Stomach (tissue), 9 donors: ENCODE data around the gene CEACAM5. TPM values are rescaled to one million over a fixed set of nuclear protein-coding genes. Genes with fewer than 3 reads are reported as not detected.
A peak's percentile ranks its signal among the peaks of the same experiment; 100 is the strongest.

Experiments
- DNase-seq, 2 donors: peaks; one replicate each; pipeline versions ENCODE4 v3.0.0 to v3.0.0-alpha.2; 2013 to 2019
- H3K27ac ChIP-seq, 5 donors: fragments of 200-600 bp in 4 of 5; sonication (generic) in 4 of 5; one replicate each; pipeline ENCODE4 v1.5.1; 2013 to 2019; ENCODE audit warnings: mild to moderate bottlenecking in 1 of 5, moderate library complexity in 1 of 5
- H3K27me3 ChIP-seq, 3 donors: fragments of 200-600 bp; sonication (generic); one replicate each; pipeline ENCODE4 v1.5.1; 2017 to 2019; ENCODE audit warnings: mixed run types in 1 of 3
- H3K36me3 ChIP-seq, 4 donors: fragments of 200-600 bp; sonication (generic); 1 replicate in 3 of 4; 2 replicates in 1 of 4; pipeline ENCODE4 v1.5.1; 2016 to 2019
- H3K4me1 ChIP-seq, 4 donors: fragments of 200-600 bp; sonication (generic); one replicate each; pipeline ENCODE4 v1.5.1; 2016 to 2019
- H3K4me3 ChIP-seq, 4 donors: fragments of 200-600 bp; sonication (generic) in 3 of 4; one replicate each; pipeline ENCODE4 v1.5.1; 2016 to 2019; ENCODE audit warnings: mild to moderate bottlenecking in 1 of 4
- H3K9me3 ChIP-seq, 4 donors: fragments of 200-600 bp; sonication (generic); one replicate each; pipeline ENCODE4 v1.5.1; 2016 to 2019
- EP300 ChIP-seq: sonication (generic); formaldehyde crosslinking; IDR thresholded peaks from one replicate; pipeline ENCODE4 v1.6.1; 2017; ENCODE audit warnings: antibody characterized with exemption
- POLR2A ChIP-seq, 4 donors: fragments of 450-650 bp; IDR thresholded peaks; one replicate each; pipeline ENCODE4 v1.6.1; 2016; ENCODE audit warnings: antibody characterized with exemption in 4 of 4, control low read depth in 2 of 4, mild to moderate bottlenecking in 1 of 4, moderate library complexity in 1 of 4
- POLR2AphosphoS5 ChIP-seq, 3 donors: sonication (generic); formaldehyde crosslinking; IDR thresholded peaks; one replicate each; pipeline ENCODE4 v1.6.1; 2016; ENCODE audit warnings: antibody characterized with exemption in 3 of 3
- WGBS, 5 donors: extraction: QIAGEN DNeasy Blood & Tissue Kit in 3 of 5; methylation state at CpG; one replicate each; pipeline versions ENCODE4 v1.1.5 to v1.1.7; 2013 to 2018; 5-methylcytosine and 5-hydroxymethylcytosine counted together
- intact Hi-C: fragments of 100-400 bp; cut with DNase I; formaldehyde crosslinking; loops from one replicate; pipeline ENCODE4 v1.15.1; 2023; ENCODE audit warnings: low total_unique reads
- polyA plus RNA-seq, 3 donors: library from polyadenylated mRNA; stranded (reverse); fragments of 200-250 nt; gene quantifications; one replicate each; pipeline ENCODE4 v1.2.3, GENCODE V29; 2013
- total RNA-seq, 5 donors: library from RNA; depleted of rRNA; stranded (reverse); fragments of >200 nt; gene quantifications; one replicate each; pipeline versions ENCODE4 v1.1.0 to v1.2.3, GENCODE V29; 2014 to 2016
- TF ChIP-seq, protein P1 (sequence below), 7 experiments: fragments of 450-650 bp in 4 of 7; fragments of 200-600 bp in 3 of 7; sonication (generic) in 3 of 7; IDR thresholded peaks; one replicate each; pipeline ENCODE4 v1.5.1; 2016 to 2019; ENCODE audit warnings: antibody characterized with exemption in 7 of 7, control low read depth in 2 of 7, mild to moderate bottlenecking in 1 of 7
- donor health status: healthy with polysubstance abuse.
- donor health status: Bipolar disorder and iron deficiency.
- donor health status: healthy.

The CEACAM5 gene
- total and polyA plus RNA-seq, 8 donors = 0.72 to 118 (median 20.6) TPM

DNA sequence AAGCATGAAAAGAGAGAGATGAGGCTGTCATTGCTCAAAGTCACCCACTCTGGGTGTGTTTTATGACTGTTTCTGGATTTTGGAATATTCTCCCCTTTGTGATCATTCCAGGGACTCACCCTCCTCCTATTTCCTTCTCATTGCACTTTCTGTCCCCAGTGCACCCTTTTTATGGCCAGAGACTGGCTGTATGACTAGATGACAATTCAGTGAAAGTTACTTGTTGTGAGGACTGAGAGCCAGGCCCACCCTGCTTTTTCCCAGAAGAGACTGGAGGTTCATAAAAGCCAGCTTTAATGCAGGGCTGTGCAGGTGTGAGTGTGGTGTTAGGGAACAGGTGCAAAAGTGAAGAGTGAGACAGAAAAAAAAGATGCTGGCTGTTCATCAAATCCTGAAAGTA lies 37.7 kb upstream of the CEACAM5 start:
- Histone ChIP-seq H3K4me1 (no peaks in the 10 kb centered on the region), H3K27me3 (peaks cover 0 to 55% (median 10%) of the 10 kb centered on the region in 3 donors)
- TF ChIP-seq POLR2AphosphoS5 (IDR thresholded peaks at IDR 0.05) (no peak), EP300 (no peak)

DNA sequence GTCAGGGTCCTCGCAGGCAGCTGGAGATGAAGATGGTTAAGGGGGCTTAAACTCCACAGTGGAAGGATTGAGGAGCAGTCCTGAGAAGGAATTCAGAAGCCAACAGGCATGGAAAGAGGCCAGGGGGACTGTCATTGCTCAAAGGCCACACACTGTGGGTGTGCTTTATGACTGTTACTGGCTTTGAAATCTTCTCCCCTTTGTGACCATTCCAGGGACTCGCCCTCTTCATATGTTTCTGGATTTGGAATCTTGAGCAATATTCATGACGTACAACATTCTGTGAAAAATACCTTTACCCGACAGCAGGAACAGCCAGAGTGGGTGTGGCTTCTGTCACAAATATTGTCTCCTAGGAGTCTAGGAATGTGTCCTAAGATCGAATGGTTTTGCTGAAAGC lies 36.9 kb upstream of the CEACAM5 start:
- H3K27me3 ChIP-seq = peaks cover 0 to 62% (median 10%) of the 10 kb centered on the region in 3 donors
- intact Hi-C loops = no loop called here
- no peak overlapping the region for H3K27ac ChIP-seq
- no peaks in the 10 kb centered on the region for H3K4me1 ChIP-seq
- peak in 1 of 2 donors; percentile 9 for DNase-seq
- peaks cover 1 to 12% (median 8%) of the 10 kb centered on the region in 4 donors for H3K9me3 ChIP-seq
- 63 to 72% (median 69%) methylated on average over 5 of the region's 5 CpGs for WGBS, 5 donors
- TF ChIP-seq POLR2A (IDR thresholded peaks at IDR 0.05) (no peak), POLR2AphosphoS5 (IDR thresholded peaks at IDR 0.05) (no peak), EP300 (no peak)
- TF ChIP-seq, protein P1, sequence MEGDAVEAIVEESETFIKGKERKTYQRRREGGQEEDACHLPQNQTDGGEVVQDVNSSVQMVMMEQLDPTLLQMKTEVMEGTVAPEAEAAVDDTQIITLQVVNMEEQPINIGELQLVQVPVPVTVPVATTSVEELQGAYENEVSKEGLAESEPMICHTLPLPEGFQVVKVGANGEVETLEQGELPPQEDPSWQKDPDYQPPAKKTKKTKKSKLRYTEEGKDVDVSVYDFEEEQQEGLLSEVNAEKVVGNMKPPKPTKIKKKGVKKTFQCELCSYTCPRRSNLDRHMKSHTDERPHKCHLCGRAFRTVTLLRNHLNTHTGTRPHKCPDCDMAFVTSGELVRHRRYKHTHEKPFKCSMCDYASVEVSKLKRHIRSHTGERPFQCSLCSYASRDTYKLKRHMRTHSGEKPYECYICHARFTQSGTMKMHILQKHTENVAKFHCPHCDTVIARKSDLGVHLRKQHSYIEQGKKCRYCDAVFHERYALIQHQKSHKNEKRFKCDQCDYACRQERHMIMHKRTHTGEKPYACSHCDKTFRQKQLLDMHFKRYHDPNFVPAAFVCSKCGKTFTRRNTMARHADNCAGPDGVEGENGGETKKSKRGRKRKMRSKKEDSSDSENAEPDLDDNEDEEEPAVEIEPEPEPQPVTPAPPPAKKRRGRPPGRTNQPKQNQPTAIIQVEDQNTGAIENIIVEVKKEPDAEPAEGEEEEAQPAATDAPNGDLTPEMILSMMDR (IDR thresholded peaks at IDR 0.05) = no peak
- H3K36me3 ChIP-seq = no peaks in the 10 kb centered on the region
- no peak overlapping the region for H3K4me3 ChIP-seq

More for the DNA sequence above, 37.7 kb upstream of the CEACAM5 start:
- Histone ChIP-seq H3K36me3 (no peaks in the 10 kb centered on the region), H3K9me3 (peaks cover 9 to 19% (median 15%) of the 10 kb centered on the region in 4 donors), H3K4me3 (no peak overlapping the region), H3K27ac (no peak overlapping the region)
- intact Hi-C loops = no loop called here
- no peak for DNase-seq

DNA sequence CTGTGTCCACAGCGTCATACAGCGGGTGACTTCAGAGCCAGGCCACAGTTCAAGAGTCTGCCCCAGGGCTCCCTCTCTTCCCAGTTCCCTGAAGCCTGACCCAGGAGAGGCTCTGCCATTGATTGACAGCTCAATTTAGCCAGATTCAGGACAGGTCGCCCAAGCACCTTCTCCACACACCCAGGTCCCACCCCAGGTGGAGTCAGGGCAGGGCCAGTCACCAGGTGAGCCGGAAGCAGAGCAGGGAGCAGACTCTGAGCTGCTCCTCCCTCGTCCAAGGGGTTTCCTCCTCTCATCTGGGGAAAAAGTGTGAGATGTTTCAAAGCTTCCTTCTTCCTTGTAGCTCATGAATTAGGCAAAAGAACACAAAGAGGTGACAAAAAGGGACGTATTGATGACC lies 26.0 kb upstream of the CEACAM5 start:
- no peaks in the 10 kb centered on the region for H3K36me3 ChIP-seq
- intact Hi-C loops = no loop called here
- H3K4me1 ChIP-seq = no peaks in the 10 kb centered on the region
- WGBS, 5 donors = 34 to 51% (median 46%) methylated on average over 5 to 6 of the region's 6 CpGs
- no peak overlapping the region for H3K27ac ChIP-seq
- H3K27me3 ChIP-seq = peaks cover 0 to 49% (median 0%) of the 10 kb centered on the region in 3 donors
- DNase-seq = no peak
- H3K9me3 ChIP-seq = no peaks in the 10 kb centered on the region
- no peak for TF ChIP-seq POLR2AphosphoS5 (IDR thresholded peaks at IDR 0.05)
- H3K4me3 ChIP-seq = no peak overlapping the region

DNA sequence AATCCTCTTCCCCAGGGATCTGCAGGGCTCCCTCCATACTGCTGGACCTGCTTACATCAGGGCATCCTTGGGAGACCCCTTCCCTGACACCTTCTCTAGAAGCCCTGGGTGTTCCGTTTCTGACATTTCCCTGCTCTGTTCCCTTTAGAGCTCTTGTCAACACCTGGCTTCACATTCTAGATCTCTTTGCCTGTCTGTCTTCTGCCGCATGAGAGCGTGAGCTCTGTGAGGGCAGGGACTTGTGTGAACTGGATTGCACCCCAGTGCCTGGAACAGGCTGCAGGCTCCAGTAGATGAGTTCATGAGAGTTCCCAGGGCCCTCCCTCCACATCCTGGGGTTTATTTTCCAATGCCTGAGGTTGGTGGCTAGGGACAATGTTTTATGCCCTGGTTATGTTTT lies 21.0 kb upstream of the CEACAM5 start:
- Histone ChIP-seq H3K4me3 (no peak overlapping the region), H3K36me3 (no peaks in the 10 kb centered on the region), H3K27me3 (peaks cover 0 to 66% (median 5%) of the 10 kb centered on the region in 3 donors), H3K27ac (no peak overlapping the region), H3K9me3 (peaks cover 0 to 11% (median under 1%) of the 10 kb centered on the region in 4 donors), H3K4me1 (peaks cover 0 to 3% (median 0%) of the 10 kb centered on the region in 4 donors)
- no peak for TF ChIP-seq POLR2A (IDR thresholded peaks at IDR 0.05)
- no peak for TF ChIP-seq EP300
- TF ChIP-seq, protein P1 (IDR thresholded peaks at IDR 0.05) = no peak
- no peak for TF ChIP-seq POLR2AphosphoS5 (IDR thresholded peaks at IDR 0.05)
- DNase-seq = no peak
- 66 to 89% (median 80%) methylated on average over 3 of the region's 3 CpGs for WGBS, 5 donors
- intact Hi-C loops = no loop called here

DNA sequence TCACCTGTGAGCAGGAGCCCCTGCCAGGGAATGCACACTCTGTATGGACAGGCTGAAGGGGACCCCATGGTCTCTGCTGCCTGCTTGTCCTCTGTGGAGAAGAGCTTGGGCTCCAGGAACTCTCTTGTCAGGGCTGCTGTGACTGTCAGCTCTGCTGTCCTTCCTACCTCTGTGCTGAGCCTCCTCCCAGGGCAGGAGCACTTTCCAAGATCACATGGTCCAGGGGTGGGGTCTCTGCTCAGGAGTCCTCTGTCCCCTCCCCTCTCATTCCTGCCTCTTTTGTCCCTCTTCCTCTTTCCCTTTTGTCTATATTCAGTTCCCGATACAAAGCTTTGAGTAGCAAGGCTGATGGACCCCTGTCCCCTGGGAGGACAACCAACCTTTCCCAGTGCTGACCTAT lies 20.3 kb upstream of the CEACAM5 start, which contains the start of gene CEACAM7:
Gene CEACAM7, minus strand, starts transcription at position 173 of the 400 bp plus-strand sequence. Its CDS starts 105 bp downstream, at position 68.
- whole genome bisulfite sequencing, 5 donors = 60 to 69% (median 65%) methylated on average over 1 of the region's 1 CpG
- Histone ChIP-seq H3K4me1 (peaks cover 0 to 3% (median 0%) of the 10 kb centered on the region in 4 donors), H3K27ac (no peak within 1 kb of the TSS), H3K4me3 (no peak within 1 kb of the TSS), H3K27me3 (peaks cover 0 to 62% (median 5%) of the 10 kb centered on the region in 3 donors), H3K9me3 (peaks cover 0 to 17% (median 3%) of the 10 kb centered on the region in 4 donors), H3K36me3 (no peaks in the 10 kb centered on the region)
- no peak for DNase-seq
- TF ChIP-seq POLR2AphosphoS5 (IDR thresholded peaks at IDR 0.05) (no peak), POLR2A (IDR thresholded peaks at IDR 0.05) (no peak), EP300 (no peak)
- TF ChIP-seq, protein P1 (IDR thresholded peaks at IDR 0.05) = no peak
- intact Hi-C loops = no loop called here
